WTC11 (cell line): ENCODE measurements around the gene ANGEL1. TPM values are rescaled to one million over a fixed set of nuclear protein-coding genes. Genes with fewer than 3 reads are reported as not detected.

Experiments
- ATAC-seq: fragments of 200-7000 bp; cut with Tn5 transposase; 2 replicates; pipeline ENCODE4 v1.10.0; 2021; ENCODE audit warnings: mild to moderate bottlenecking, moderate library complexity
- CTCF ChIA-PET: fragments of 300-600 bp; sonication (Branson Sonifier 250); formaldehyde crosslinking; loops from one replicate; lab custom pipeline; 2021; ENCODE audit warnings: antibody characterized with exemption; lab: Charles Lee
- POLR2A ChIA-PET: fragments of 350-600 bp; sonication (Branson Sonifier 250); formaldehyde crosslinking; loops from one replicate; lab custom pipeline; 2021; ENCODE audit warnings: antibody characterized with exemption; lab: Charles Lee
- DNase-seq: peaks from one replicate; pipeline ENCODE4 v3.0.0; 2021; ENCODE audit warnings: low spot score
- H3K27ac Mint-ChIP-seq: 2 replicates; pipeline ENCODE4 v1.8.0; 2021; ENCODE audit warnings: mixed read lengths
- H3K27me3 Mint-ChIP-seq: 2 replicates; pipeline ENCODE4 v1.8.0; 2021; ENCODE audit warnings: low read depth, mild to moderate bottlenecking, moderate library complexity, mixed read lengths
- H3K36me3 Mint-ChIP-seq: 2 replicates; pipeline ENCODE4 v1.8.0; 2021; ENCODE audit warnings: mixed read lengths
- H3K4me1 Mint-ChIP-seq: 2 replicates; pipeline ENCODE4 v1.8.0; 2022; ENCODE audit warnings: mixed read lengths
- H3K4me3 Mint-ChIP-seq: 2 replicates; pipeline ENCODE4 v1.8.0; 2021; ENCODE audit warnings: mild to moderate bottlenecking, moderate library complexity, mixed read lengths
- H3K9me3 Mint-ChIP-seq: 2 replicates; pipeline ENCODE4 v1.8.0; 2021; ENCODE audit warnings: mixed read lengths
- AFF4 ChIP-seq: sonication (generic); formaldehyde crosslinking; IDR thresholded peaks from 2 replicates; pipeline ENCODE4 v1.8.1; 2023; ENCODE audit warnings: mild to moderate bottlenecking, missing genetic modification reagents, borderline replicate concordance
- ARID4B ChIP-seq: sonication (generic); formaldehyde crosslinking; IDR thresholded peaks from 2 replicates; pipeline ENCODE4 v1.8.0; 2023; ENCODE audit warnings: missing genetic modification reagents, mild to moderate bottlenecking, borderline replicate concordance
- CTCF ChIP-seq: fragments of 200-600 bp; IDR thresholded peaks from 2 replicates; pipeline ENCODE4 v1.8.0; 2022; ENCODE audit warnings: antibody characterized with exemption
- JUN ChIP-seq: sonication (generic); formaldehyde crosslinking; IDR thresholded peaks from 2 replicates; pipeline ENCODE4 v1.8.0; 2023; ENCODE audit warnings: mild to moderate bottlenecking, missing genetic modification reagents
- NFYB ChIP-seq: sonication (generic); formaldehyde crosslinking; conservative IDR thresholded peaks from 2 replicates; pipeline ENCODE4 v1.8.0; 2022; ENCODE audit warnings: low read depth, missing genetic modification reagents
- NR3C1 ChIP-seq: sonication (generic); formaldehyde crosslinking; conservative IDR thresholded peaks from 2 replicates; pipeline ENCODE4 v1.8.1; 2023; ENCODE audit warnings: low read depth, mild to moderate bottlenecking, missing genetic modification reagents
- SMAD3 ChIP-seq: sonication (generic); formaldehyde crosslinking; IDR thresholded peaks from 2 replicates; pipeline ENCODE4 v1.8.0; 2022; ENCODE audit warnings: missing genetic modification reagents, mild to moderate bottlenecking, borderline replicate concordance
- SP1 ChIP-seq: sonication (generic); formaldehyde crosslinking; conservative IDR thresholded peaks from 2 replicates; pipeline ENCODE4 v1.8.1; 2022; ENCODE audit warnings: missing genetic modification reagents
- TCF7 ChIP-seq: sonication (generic); formaldehyde crosslinking; IDR thresholded peaks from 2 replicates; pipeline ENCODE4 v1.8.0; 2022; ENCODE audit warnings: mild to moderate bottlenecking, low read depth, missing genetic modification reagents, moderate library complexity
- ZNF121 ChIP-seq: sonication (generic); formaldehyde crosslinking; IDR thresholded peaks from 2 replicates; pipeline ENCODE4 v1.8.0; 2023; ENCODE audit warnings: missing genetic modification reagents
- ZNF219 ChIP-seq: sonication (generic); formaldehyde crosslinking; IDR thresholded peaks from 2 replicates; pipeline ENCODE4 v1.8.0; 2023; ENCODE audit warnings: missing genetic modification reagents, mild to moderate bottlenecking, borderline replicate concordance
- ZNF263 ChIP-seq: sonication (generic); formaldehyde crosslinking; IDR thresholded peaks from 2 replicates; pipeline ENCODE4 v1.8.1; 2022; ENCODE audit warnings: low read depth, mild to moderate bottlenecking, moderate library complexity, missing genetic modification reagents
- ZNF423 ChIP-seq: fragments of 250-450 bp; sonication (Bioruptor Pico); IDR thresholded peaks from 2 replicates; pipeline ENCODE4 v2.1.2; 2022; ENCODE audit warnings: mild to moderate bottlenecking, moderate library complexity
- total RNA-seq: library from RNA; stranded (reverse); gene quantifications from 3 replicates; pipeline ENCODE4 v1.2.3, GENCODE V29; 2021
- TF ChIP-seq, protein P1 (sequence below): sonication (generic); formaldehyde crosslinking; IDR thresholded peaks from 2 replicates; pipeline ENCODE4 v1.8.0; 2022; ENCODE audit warnings: missing genetic modification reagents
- TF ChIP-seq, protein P2 (sequence below): sonication (generic); formaldehyde crosslinking; IDR thresholded peaks from 2 replicates; pipeline ENCODE4 v1.8.0; 2022; ENCODE audit warnings: mild to moderate bottlenecking, missing genetic modification reagents
- TF ChIP-seq, protein P3 (sequence below): fragments of 250-450 bp; sonication (Bioruptor Pico); IDR thresholded peaks from 2 replicates; pipeline ENCODE4 v1.9.0; 2021; ENCODE audit warnings: mild to moderate bottlenecking

The ANGEL1 gene
- total RNA-seq, 1 experiment from 2014 or later, result 29.7 TPM

- CTCF ChIA-PET, result interaction anchor here (0.6 to 3.8 kb wide), 49 partner anchors 9 to 878 kb away, joined by 3 to 124 read pairs (median 5); partner anchors contain the start of genes ANGEL1 and VASH1
- TF ChIP-seq SP1 (CRISPR knock-in tag) (peak; percentile 85), ZNF423 (CRISPR knock-in tag) (no peak), JUN (CRISPR knock-in tag) (no peak), CTCF (peak; percentile 77)
- TF ChIP-seq, protein P1, sequence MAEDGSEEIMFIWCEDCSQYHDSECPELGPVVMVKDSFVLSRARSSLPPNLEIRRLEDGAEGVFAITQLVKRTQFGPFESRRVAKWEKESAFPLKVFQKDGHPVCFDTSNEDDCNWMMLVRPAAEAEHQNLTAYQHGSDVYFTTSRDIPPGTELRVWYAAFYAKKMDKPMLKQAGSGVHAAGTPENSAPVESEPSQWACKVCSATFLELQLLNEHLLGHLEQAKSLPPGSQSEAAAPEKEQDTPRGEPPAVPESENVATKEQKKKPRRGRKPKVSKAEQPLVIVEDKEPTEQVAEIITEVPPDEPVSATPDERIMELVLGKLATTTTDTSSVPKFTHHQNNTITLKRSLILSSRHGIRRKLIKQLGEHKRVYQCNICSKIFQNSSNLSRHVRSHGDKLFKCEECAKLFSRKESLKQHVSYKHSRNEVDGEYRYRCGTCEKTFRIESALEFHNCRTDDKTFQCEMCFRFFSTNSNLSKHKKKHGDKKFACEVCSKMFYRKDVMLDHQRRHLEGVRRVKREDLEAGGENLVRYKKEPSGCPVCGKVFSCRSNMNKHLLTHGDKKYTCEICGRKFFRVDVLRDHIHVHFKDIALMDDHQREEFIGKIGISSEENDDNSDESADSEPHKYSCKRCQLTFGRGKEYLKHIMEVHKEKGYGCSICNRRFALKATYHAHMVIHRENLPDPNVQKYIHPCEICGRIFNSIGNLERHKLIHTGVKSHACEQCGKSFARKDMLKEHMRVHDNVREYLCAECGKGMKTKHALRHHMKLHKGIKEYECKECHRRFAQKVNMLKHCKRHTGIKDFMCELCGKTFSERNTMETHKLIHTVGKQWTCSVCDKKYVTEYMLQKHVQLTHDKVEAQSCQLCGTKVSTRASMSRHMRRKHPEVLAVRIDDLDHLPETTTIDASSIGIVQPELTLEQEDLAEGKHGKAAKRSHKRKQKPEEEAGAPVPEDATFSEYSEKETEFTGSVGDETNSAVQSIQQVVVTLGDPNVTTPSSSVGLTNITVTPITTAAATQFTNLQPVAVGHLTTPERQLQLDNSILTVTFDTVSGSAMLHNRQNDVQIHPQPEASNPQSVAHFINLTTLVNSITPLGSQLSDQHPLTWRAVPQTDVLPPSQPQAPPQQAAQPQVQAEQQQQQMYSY, result peak; percentile 59; the same call in 1 of the 2 replicates
- TF ChIP-seq, protein P2, sequence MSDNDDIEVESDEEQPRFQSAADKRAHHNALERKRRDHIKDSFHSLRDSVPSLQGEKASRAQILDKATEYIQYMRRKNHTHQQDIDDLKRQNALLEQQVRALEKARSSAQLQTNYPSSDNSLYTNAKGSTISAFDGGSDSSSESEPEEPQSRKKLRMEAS (CRISPR knock-in tag), result 0 out of 2 replicates have a peak, but pooled peaks have one; percentile 22
- Mint-ChIP-seq H3K27me3 (peaks cover 1% of the 10 kb centered on the region; the same call in 1 of the 2 replicates), H3K9me3 (no peaks in the 10 kb centered on the region), H3K4me1 (peaks cover 3% of the 10 kb centered on the region; the same call in 1 of the 2 replicates), H3K4me3 (no peak overlapping the region), H3K36me3 (peaks cover 23% of the 10 kb centered on the region), H3K27ac (no peak overlapping the region)
- POLR2A ChIA-PET, result interaction anchor here (0.5 kb wide), 1 partner anchor 256 kb away, joined by 6 read pairs; no protein-coding TSS in a partner anchor
- DNase-seq, result peak; percentile 91
- ATAC-seq, result peak; percentile 99
Measured at GRCh38 chr14:76784881-76785280, 27.8 kb downstream of the ANGEL1 start.

DNA sequence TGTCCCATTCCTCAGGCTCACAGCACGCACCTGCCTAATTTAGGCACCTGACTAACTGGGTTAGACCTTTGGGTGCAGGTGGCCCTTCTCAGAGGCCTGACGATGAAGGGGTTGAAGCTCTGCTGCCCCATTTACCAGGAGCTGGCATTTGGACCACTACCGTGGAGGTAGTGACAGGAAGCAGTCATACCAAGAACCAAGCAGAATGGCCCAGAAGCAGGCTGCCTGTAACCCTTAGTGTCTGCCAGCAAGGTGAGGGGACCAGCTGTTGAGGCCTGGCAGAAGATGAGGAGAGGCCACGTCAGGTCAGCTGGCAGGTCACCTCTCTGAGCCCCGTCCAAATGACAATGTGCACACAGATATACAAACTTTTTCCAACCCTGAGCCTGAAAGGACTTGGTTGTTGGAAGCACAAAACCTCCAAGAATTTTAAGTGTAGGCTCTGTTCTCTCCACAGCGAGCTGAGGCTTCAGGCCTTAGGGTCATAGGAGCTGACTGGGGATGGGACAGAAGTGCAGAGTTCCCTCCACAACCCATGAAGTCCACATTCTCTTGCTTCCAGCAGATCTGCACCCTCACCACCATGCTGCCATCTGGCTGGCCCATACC lies 28.3 kb downstream of the ANGEL1 start:
- no peak overlapping the region for H3K27ac Mint-ChIP-seq
- no peak overlapping the region for H3K4me3 Mint-ChIP-seq
- H3K36me3 Mint-ChIP-seq, result peaks cover 23% of the 10 kb centered on the region
- ATAC-seq (no peak), DNase-seq (no peak)
- ChIA-PET CTCF (interaction anchor here (0.6 to 3.8 kb wide), 42 partner anchors 9 to 878 kb away, joined by 3 to 124 read pairs (median 6); partner anchors contain the start of genes ANGEL1 and VASH1), POLR2A (interaction anchor here (0.5 kb wide), 1 partner anchor 256 kb away, joined by 6 read pairs; no protein-coding TSS in a partner anchor)
- no peaks in the 10 kb centered on the region for H3K9me3 Mint-ChIP-seq
- H3K27me3 Mint-ChIP-seq, result peaks cover 2% of the 10 kb centered on the region; the same call in 1 of the 2 replicates
- peaks cover 3% of the 10 kb centered on the region; the same call in 1 of the 2 replicates for H3K4me1 Mint-ChIP-seq
- no peak for TF ChIP-seq ZNF263
- TF ChIP-seq AFF4, result no peak
- TF ChIP-seq ZNF121 (CRISPR knock-in tag), result no peak
- TF ChIP-seq TCF7, result no peak
- no peak for TF ChIP-seq ARID4B (CRISPR knock-in tag)
- no peak for TF ChIP-seq NR3C1 (CRISPR knock-in tag)
- no peak for TF ChIP-seq NFYB (CRISPR knock-in tag)
- TF ChIP-seq ZNF219 (CRISPR knock-in tag), result no peak
- TF ChIP-seq, protein P3, sequence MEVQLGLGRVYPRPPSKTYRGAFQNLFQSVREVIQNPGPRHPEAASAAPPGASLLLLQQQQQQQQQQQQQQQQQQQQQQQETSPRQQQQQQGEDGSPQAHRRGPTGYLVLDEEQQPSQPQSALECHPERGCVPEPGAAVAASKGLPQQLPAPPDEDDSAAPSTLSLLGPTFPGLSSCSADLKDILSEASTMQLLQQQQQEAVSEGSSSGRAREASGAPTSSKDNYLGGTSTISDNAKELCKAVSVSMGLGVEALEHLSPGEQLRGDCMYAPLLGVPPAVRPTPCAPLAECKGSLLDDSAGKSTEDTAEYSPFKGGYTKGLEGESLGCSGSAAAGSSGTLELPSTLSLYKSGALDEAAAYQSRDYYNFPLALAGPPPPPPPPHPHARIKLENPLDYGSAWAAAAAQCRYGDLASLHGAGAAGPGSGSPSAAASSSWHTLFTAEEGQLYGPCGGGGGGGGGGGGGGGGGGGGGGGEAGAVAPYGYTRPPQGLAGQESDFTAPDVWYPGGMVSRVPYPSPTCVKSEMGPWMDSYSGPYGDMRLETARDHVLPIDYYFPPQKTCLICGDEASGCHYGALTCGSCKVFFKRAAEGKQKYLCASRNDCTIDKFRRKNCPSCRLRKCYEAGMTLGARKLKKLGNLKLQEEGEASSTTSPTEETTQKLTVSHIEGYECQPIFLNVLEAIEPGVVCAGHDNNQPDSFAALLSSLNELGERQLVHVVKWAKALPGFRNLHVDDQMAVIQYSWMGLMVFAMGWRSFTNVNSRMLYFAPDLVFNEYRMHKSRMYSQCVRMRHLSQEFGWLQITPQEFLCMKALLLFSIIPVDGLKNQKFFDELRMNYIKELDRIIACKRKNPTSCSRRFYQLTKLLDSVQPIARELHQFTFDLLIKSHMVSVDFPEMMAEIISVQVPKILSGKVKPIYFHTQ (CRISPR knock-in tag), result no peak
- TF ChIP-seq SP1 (CRISPR knock-in tag), result no peak
- no peak for TF ChIP-seq SMAD3 (CRISPR knock-in tag)
